ENCODE measurements around the gene SLC39A11. TPM values are rescaled to one million over a fixed set of nuclear protein-coding genes. Genes with fewer than 3 reads are reported as not detected.

SLC39A11 gene
- total and polyA plus RNA-seq, 2 of the 13 experiments (the other 11 are each of a cell fraction or from before 2014, with no cell fraction given): 17.2 to 31.5 TPM

DNA sequence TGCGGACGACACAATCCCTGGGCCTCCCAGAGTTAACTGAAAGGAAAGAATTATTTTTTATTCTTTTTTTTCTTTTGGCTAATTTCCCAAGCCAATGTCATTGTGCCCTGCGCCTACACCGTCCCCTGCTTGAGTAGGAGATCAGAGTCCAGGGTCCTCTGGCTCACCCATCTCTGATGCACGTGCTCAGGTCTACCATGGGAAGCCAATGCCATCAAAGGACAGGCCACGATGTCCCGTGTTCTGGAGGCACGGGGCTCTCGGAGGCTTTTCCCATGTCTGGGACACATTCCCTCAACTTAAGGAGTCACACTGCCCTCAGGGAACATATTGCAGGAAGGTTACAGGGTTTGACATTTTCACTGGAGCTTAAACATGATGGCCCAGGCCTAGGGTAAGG, 123.7 kb downstream of the SLC39A11 start (continued):
- TF ChIP-seq, protein P1, sequence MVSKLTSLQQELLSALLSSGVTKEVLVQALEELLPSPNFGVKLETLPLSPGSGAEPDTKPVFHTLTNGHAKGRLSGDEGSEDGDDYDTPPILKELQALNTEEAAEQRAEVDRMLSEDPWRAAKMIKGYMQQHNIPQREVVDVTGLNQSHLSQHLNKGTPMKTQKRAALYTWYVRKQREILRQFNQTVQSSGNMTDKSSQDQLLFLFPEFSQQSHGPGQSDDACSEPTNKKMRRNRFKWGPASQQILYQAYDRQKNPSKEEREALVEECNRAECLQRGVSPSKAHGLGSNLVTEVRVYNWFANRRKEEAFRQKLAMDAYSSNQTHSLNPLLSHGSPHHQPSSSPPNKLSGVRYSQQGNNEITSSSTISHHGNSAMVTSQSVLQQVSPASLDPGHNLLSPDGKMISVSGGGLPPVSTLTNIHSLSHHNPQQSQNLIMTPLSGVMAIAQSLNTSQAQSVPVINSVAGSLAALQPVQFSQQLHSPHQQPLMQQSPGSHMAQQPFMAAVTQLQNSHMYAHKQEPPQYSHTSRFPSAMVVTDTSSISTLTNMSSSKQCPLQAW (CRISPR knock-in tag; IDR thresholded peaks at IDR 0.05): 0 out of 2 replicates have a peak, but pooled peaks have one; percentile 36
- TF ChIP-seq, protein P2, sequence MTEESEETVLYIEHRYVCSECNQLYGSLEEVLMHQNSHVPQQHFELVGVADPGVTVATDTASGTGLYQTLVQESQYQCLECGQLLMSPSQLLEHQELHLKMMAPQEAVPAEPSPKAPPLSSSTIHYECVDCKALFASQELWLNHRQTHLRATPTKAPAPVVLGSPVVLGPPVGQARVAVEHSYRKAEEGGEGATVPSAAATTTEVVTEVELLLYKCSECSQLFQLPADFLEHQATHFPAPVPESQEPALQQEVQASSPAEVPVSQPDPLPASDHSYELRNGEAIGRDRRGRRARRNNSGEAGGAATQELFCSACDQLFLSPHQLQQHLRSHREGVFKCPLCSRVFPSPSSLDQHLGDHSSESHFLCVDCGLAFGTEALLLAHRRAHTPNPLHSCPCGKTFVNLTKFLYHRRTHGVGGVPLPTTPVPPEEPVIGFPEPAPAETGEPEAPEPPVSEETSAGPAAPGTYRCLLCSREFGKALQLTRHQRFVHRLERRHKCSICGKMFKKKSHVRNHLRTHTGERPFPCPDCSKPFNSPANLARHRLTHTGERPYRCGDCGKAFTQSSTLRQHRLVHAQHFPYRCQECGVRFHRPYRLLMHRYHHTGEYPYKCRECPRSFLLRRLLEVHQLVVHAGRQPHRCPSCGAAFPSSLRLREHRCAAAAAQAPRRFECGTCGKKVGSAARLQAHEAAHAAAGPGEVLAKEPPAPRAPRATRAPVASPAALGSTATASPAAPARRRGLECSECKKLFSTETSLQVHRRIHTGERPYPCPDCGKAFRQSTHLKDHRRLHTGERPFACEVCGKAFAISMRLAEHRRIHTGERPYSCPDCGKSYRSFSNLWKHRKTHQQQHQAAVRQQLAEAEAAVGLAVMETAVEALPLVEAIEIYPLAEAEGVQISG (CRISPR knock-in tag; IDR thresholded peaks at IDR 0.05): peak; percentile 39; the same call in 1 of the 2 replicates
- peak in 1 of 2 experiments; percentile 14; a peak in 1 of 4 replicates for TF ChIP-seq EP300 (IDR thresholded peaks at IDR 0.05; ENCODE audit: low read depth in 2 of 2, low read length in 2 of 2)
- no peak for TF ChIP-seq EP300 (CRISPR knock-in tag; IDR thresholded peaks at IDR 0.05; ENCODE audit: borderline replicate concordance)
- TF ChIP-seq, protein P3, sequence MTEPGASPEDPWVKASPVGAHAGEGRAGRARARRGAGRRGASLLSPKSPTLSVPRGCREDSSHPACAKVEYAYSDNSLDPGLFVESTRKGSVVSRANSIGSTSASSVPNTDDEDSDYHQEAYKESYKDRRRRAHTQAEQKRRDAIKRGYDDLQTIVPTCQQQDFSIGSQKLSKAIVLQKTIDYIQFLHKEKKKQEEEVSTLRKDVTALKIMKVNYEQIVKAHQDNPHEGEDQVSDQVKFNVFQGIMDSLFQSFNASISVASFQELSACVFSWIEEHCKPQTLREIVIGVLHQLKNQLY (CRISPR knock-in tag; IDR thresholded peaks at IDR 0.05): peak; percentile 93
- no peak for TF ChIP-seq POLR2AphosphoS2 (IDR thresholded peaks at IDR 0.05; ENCODE audit: low read depth, low read length)
- TF ChIP-seq SKIL (CRISPR knock-in tag; IDR thresholded peaks at IDR 0.05; ENCODE audit: borderline replicate concordance): no peak
- peak; percentile 68; the same call in 1 of the 2 replicates for TF ChIP-seq GATAD2A (CRISPR knock-in tag; IDR thresholded peaks at IDR 0.05)
- peak; percentile 99 for TF ChIP-seq ZNF644 (CRISPR knock-in tag; IDR thresholded peaks at IDR 0.05; ENCODE audit: low read depth)
- TF ChIP-seq THAP7 (CRISPR knock-in tag; IDR thresholded peaks at IDR 0.05): no peak
- no peak for TF ChIP-seq PITX1 (CRISPR knock-in tag; IDR thresholded peaks at IDR 0.05)
- TF ChIP-seq, protein P4, sequence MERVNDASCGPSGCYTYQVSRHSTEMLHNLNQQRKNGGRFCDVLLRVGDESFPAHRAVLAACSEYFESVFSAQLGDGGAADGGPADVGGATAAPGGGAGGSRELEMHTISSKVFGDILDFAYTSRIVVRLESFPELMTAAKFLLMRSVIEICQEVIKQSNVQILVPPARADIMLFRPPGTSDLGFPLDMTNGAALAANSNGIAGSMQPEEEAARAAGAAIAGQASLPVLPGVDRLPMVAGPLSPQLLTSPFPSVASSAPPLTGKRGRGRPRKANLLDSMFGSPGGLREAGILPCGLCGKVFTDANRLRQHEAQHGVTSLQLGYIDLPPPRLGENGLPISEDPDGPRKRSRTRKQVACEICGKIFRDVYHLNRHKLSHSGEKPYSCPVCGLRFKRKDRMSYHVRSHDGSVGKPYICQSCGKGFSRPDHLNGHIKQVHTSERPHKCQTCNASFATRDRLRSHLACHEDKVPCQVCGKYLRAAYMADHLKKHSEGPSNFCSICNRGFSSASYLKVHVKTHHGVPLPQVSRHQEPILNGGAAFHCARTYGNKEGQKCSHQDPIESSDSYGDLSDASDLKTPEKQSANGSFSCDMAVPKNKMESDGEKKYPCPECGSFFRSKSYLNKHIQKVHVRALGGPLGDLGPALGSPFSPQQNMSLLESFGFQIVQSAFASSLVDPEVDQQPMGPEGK (CRISPR knock-in tag; IDR thresholded peaks at IDR 0.05): peak; percentile 25; the same call in 1 of the 2 replicates
- TF ChIP-seq MYC (CRISPR knock-in tag; IDR thresholded peaks at IDR 0.05; ENCODE audit: borderline replicate concordance): peak; percentile 52; the same call in 1 of the 2 replicates
- TF ChIP-seq ZNF687 (CRISPR knock-in tag; IDR thresholded peaks at IDR 0.05): peak; percentile 52

Measured in HepG2 (cell line).